HepG2 (cell line): Measurements from ENCODE around the gene GASK1A.

Experiments used
- CBX5 ChIP-seq: sonication (generic); formaldehyde crosslinking; IDR thresholded peaks from 2 replicates; pipeline ENCODE4 v1.4.0; 2020; ENCODE audit warnings: missing genetic modification reagents, borderline replicate concordance
- CTCF ChIP-seq: sonication (generic); formaldehyde crosslinking; IDR thresholded peaks from 2 replicates; pipeline ENCODE4 v1.5.0; 2020; ENCODE audit warnings: mild to moderate bottlenecking, missing genetic modification reagents, moderate library complexity
- MXI1 ChIP-seq: IDR thresholded peaks from 3 replicates; pipeline ENCODE4 v1.6.1; 2012; ENCODE audit warnings: low read depth, low read length, inconsistent platforms, borderline replicate concordance
- NPAS2 ChIP-seq: sonication (generic); formaldehyde crosslinking; IDR thresholded peaks from 2 replicates; pipeline ENCODE4 v1.8.0; 2022; ENCODE audit warnings: mild to moderate bottlenecking, missing genetic modification reagents, borderline replicate concordance

DNA sequence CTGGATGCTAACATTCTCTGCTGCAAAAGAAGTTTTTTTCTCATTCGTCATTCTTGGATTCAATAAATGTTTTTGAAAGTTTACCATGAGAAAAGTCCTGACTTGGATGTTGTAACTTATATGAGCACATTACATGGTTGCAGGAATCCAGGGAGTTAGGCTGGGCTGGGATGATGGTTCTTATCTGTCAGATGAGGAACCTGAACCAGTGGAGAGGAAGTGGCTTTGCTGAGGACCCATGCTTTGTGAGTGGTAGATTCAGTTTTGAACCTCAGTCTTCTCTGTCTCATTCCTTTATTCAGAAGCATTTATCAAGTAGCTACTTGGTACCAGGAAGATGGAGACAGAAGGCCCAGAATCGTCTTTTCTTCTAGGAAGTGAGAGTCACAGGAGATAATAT, 3.7 kb upstream of the GASK1A start:
- TF ChIP-seq MXI1: no peak
- TF ChIP-seq NPAS2 (CRISPR knock-in tag): no peak
- TF ChIP-seq CBX5 (CRISPR knock-in tag): no peak
- TF ChIP-seq CTCF (CRISPR knock-in tag): no peak
